Vagina (tissue), 2 donors: ENCODE data around the gene SFT2D3.
A peak's percentile ranks its signal among the peaks of the same experiment; 100 is the strongest.

Experiments used
- POLR2AphosphoS5 ChIP-seq, 2 donors: sonication (generic); formaldehyde crosslinking; IDR thresholded peaks; one replicate each; pipeline ENCODE4 v1.9.0; 2017; ENCODE audit warnings: antibody characterized with exemption in 2 of 2, mild to moderate bottlenecking in 2 of 2, low read depth in 1 of 2; ENCODE audit not compliant: insufficient read depth in 1 of 2
- TF ChIP-seq, protein P1 (sequence below), 3 experiments: fragments of 450-650 bp in 2 of 3; fragments of 200-600 bp in 1 of 3; sonication (generic) in 1 of 3; IDR thresholded peaks; one replicate each; pipeline ENCODE4 v1.5.1; 2017 to 2019; ENCODE audit warnings: antibody characterized with exemption in 3 of 3, mild to moderate bottlenecking in 2 of 3, moderate library complexity in 2 of 3

- peak in 1 of 2 donors; percentile 44 for TF ChIP-seq POLR2AphosphoS5 (IDR thresholded peaks at IDR 0.05; ENCODE audit: insufficient read depth in 1 of 2, low read depth in 1 of 2)
- TF ChIP-seq, protein P1, sequence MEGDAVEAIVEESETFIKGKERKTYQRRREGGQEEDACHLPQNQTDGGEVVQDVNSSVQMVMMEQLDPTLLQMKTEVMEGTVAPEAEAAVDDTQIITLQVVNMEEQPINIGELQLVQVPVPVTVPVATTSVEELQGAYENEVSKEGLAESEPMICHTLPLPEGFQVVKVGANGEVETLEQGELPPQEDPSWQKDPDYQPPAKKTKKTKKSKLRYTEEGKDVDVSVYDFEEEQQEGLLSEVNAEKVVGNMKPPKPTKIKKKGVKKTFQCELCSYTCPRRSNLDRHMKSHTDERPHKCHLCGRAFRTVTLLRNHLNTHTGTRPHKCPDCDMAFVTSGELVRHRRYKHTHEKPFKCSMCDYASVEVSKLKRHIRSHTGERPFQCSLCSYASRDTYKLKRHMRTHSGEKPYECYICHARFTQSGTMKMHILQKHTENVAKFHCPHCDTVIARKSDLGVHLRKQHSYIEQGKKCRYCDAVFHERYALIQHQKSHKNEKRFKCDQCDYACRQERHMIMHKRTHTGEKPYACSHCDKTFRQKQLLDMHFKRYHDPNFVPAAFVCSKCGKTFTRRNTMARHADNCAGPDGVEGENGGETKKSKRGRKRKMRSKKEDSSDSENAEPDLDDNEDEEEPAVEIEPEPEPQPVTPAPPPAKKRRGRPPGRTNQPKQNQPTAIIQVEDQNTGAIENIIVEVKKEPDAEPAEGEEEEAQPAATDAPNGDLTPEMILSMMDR (IDR thresholded peaks at IDR 0.05), result no peak
These were observed 20.0 kb upstream of the SFT2D3 start for GRCh38 chr2:127681288-127681804.
